Keratinocyte (primary cell): ENCODE measurements around the gene ATOX1. TPM values are rescaled to one million over a fixed set of nuclear protein-coding genes. Genes with fewer than 3 reads are reported as not detected.

ENCODE experiments used
- DNase-seq: peaks from one replicate; pipeline ENCODE4 v3.0.0-alpha.2; 2011; ENCODE audit warnings: low read depth, missing footprints, low spot score
- FAIRE-seq: peaks from 2 replicates; lab custom pipeline; 2011; peaks lifted over from hg19 to GRCh38; lab: Jason Lieb, UNC
- H2AFZ ChIP-seq: 2 replicates; pipeline ENCODE4 v1.6.0; 2012; ENCODE audit warnings: low read length, control low read depth, inconsistent platforms; ENCODE audit not compliant: control insufficient read depth
- H3K27ac ChIP-seq: 2 replicates; pipeline ENCODE4 v1.5.1; 2011; ENCODE audit warnings: low read length; ENCODE audit not compliant: control insufficient read depth, insufficient read depth
- H3K27me3 ChIP-seq: 3 replicates; pipeline ENCODE4 v1.6.0; 2011; ENCODE audit warnings: low read length; ENCODE audit not compliant: control insufficient read depth, insufficient read depth; ENCODE audit errors: extremely low read depth
- H3K36me3 ChIP-seq, 2 experiments: 2 replicates in 1 of 2; 3 replicates in 1 of 2; pipeline ENCODE4 v1.5.1; 2011; ENCODE audit warnings: low read length in 2 of 2, mild to moderate bottlenecking in 1 of 2; ENCODE audit not compliant: control insufficient read depth in 2 of 2, insufficient read depth in 2 of 2; ENCODE audit errors: extremely low read depth in 1 of 2
- H3K4me1 ChIP-seq: 3 replicates; pipeline ENCODE4 v1.5.1; 2011; ENCODE audit warnings: low read length; ENCODE audit not compliant: control insufficient read depth, insufficient read depth; ENCODE audit errors: extremely low read depth
- H3K4me2 ChIP-seq: 3 replicates; pipeline ENCODE4 v1.6.0; 2011; ENCODE audit warnings: low read depth, low read length; ENCODE audit not compliant: control insufficient read depth, insufficient read depth; ENCODE audit errors: extremely low read depth
- H3K4me3 ChIP-seq, 3 experiments: fragments of 200-600 bp in 1 of 3; sonication (generic) in 1 of 3; 2 replicates in 2 of 3; 3 replicates in 1 of 3; pipeline ENCODE4 v1.5.1; 2011 to 2016; ENCODE audit warnings: low read length in 3 of 3, mild to moderate bottlenecking in 3 of 3, control low read depth in 2 of 3, inconsistent platforms in 1 of 3, low read depth in 1 of 3, mixed read lengths in 1 of 3, mixed run types in 1 of 3, moderate library complexity in 1 of 3; ENCODE audit not compliant: control insufficient read depth in 2 of 3, insufficient read depth in 2 of 3; ENCODE audit errors: extremely low read depth in 1 of 3
- H3K79me2 ChIP-seq: 2 replicates; pipeline ENCODE4 v1.6.0; 2012; ENCODE audit warnings: low read length; ENCODE audit not compliant: control insufficient read depth, insufficient read depth
- H3K9ac ChIP-seq: 3 replicates; pipeline ENCODE4 v1.6.0; 2011; ENCODE audit warnings: low read length; ENCODE audit not compliant: control insufficient read depth, insufficient read depth; ENCODE audit errors: extremely low read depth
- H3K9me1 ChIP-seq: 3 replicates; pipeline ENCODE4 v1.6.0; 2011; ENCODE audit warnings: low read length; ENCODE audit not compliant: control insufficient read depth, insufficient read depth; ENCODE audit errors: extremely low read depth
- H3K9me3 ChIP-seq: 2 replicates; pipeline ENCODE4 v1.5.1; 2012; ENCODE audit warnings: low read depth, low read length; ENCODE audit not compliant: control insufficient read depth
- H4K20me1 ChIP-seq: 3 replicates; pipeline ENCODE4 v1.6.0; 2011; ENCODE audit warnings: low read length; ENCODE audit not compliant: control insufficient read depth, insufficient read depth; ENCODE audit errors: extremely low read depth
- CTCF ChIP-seq, 3 experiments: IDR thresholded peaks in 1 of 3; conservative IDR thresholded peaks in 1 of 3; optimal IDR thresholded peaks in 1 of 3; 2 replicates in 2 of 3; 3 replicates in 1 of 3; pipeline versions ENCODE3 to v1.5.1; 2011; ENCODE audit warnings: low read length in 3 of 3, mild to moderate bottlenecking in 3 of 3, moderate library complexity in 2 of 3, control low read depth in 1 of 3, inconsistent platforms in 1 of 3; ENCODE audit not compliant: insufficient read depth in 2 of 3; ENCODE audit errors: extremely low read depth in 1 of 3
- EZH2 ChIP-seq: IDR thresholded peaks from one replicate; pipeline ENCODE4 v1.6.1; 2012; ENCODE audit warnings: inconsistent platforms, mild to moderate bottlenecking, low read length, moderate library complexity
- dilution Hi-C: fragments of 300-500 bp; cut with MboI; formaldehyde crosslinking; loops from one replicate; pipeline ENCODE4 v1.7.0; 2020; ENCODE audit warnings: low sequenced_read_pairs; ENCODE audit not compliant: extremely low pct_ligation_motif_present
- polyA plus RNA-seq, 5 experiments: library from polyadenylated mRNA; depleted of rRNA in 3 of 5; stranded (reverse) in 3 of 5; stranded (forward) in 1 of 5; unstranded in 1 of 5; fragments of >200 nt; gene quantifications; 1 replicate in 1 of 5; 2 replicates in 3 of 5; 3 replicates in 1 of 5; pipeline versions ENCODE4 v1.2.1 to v1.2.3, GENCODE V29; 2011 to 2012; ENCODE audit warnings: missing spikeins in 2 of 5, low read depth in 1 of 5, low replicate concordance in 1 of 5

The ATOX1 gene
- polyA plus RNA-seq, 1 donor (not counting 4 experiments of a cell fraction or from before 2014, with no cell fraction given) = 173 TPM

GRCh38 chr5:151734064-151734408, 24.4 kb downstream of the ATOX1 start:
- H3K4me1 ChIP-seq = no peaks in the 10 kb centered on the region
- H3K9me1 ChIP-seq = no peaks in the 10 kb centered on the region
- no peak overlapping the region for H2AFZ ChIP-seq
- peaks cover 4% of the 10 kb centered on the region for H3K9me3 ChIP-seq
- no peaks in the 10 kb centered on the region for H3K27me3 ChIP-seq
- H3K79me2 ChIP-seq = no peaks in the 10 kb centered on the region
- no peak overlapping the region for H3K9ac ChIP-seq
- no peak overlapping the region for H3K4me2 ChIP-seq
- no peaks in the 10 kb centered on the region for H3K36me3 ChIP-seq
- H3K27ac ChIP-seq = no peak overlapping the region
- DNase-seq (no peak), FAIRE-seq (no peak)
- TF ChIP-seq CTCF (optimal IDR thresholded peaks at IDR 0.05 in 1 of 3, IDR thresholded peaks at IDR 0.05 in 1 of 3, conservative IDR thresholded peaks at IDR 0.05 in 1 of 3; ENCODE audit: extremely low read depth in 1 of 3, insufficient read depth in 2 of 3, low read length in 3 of 3) (no peak), EZH2 (no peak)
- no peaks in the 10 kb centered on the region for H4K20me1 ChIP-seq
- no peak overlapping the region for H3K4me3 ChIP-seq
- dilution Hi-C loops = no loop called here

- Histone ChIP-seq H3K9ac (no peak overlapping the region), H3K36me3 (no peaks in the 10 kb centered on the region), H3K9me1 (no peaks in the 10 kb centered on the region), H3K27me3 (no peaks in the 10 kb centered on the region), H4K20me1 (no peaks in the 10 kb centered on the region), H3K9me3 (peaks cover 4% of the 10 kb centered on the region), H3K4me1 (no peaks in the 10 kb centered on the region), H3K4me3 (no peak overlapping the region), H3K79me2 (no peaks in the 10 kb centered on the region), H2AFZ (no peak overlapping the region), H3K27ac (no peak overlapping the region), H3K4me2 (no peak overlapping the region)
- DNase-seq (no peak), FAIRE-seq (no peak)
- TF ChIP-seq EZH2 = no peak
- no peak for TF ChIP-seq CTCF (optimal IDR thresholded peaks at IDR 0.05 in 1 of 3, IDR thresholded peaks at IDR 0.05 in 1 of 3, conservative IDR thresholded peaks at IDR 0.05 in 1 of 3; ENCODE audit: extremely low read depth in 1 of 3, insufficient read depth in 2 of 3, low read length in 3 of 3)
- dilution Hi-C loops = no loop called here
Measured at GRCh38 chr5:151733358-151734063, 24.9 kb downstream of the ATOX1 start.
